Measurements from ENCODE around the gene KCTD2.
"Not testable (repeated sequence)": the region's sequence is repeated elsewhere in the genome, so short reads cannot be mapped to it uniquely, and the experiment has no call there.

Gene KCTD2

GRCh38 chr17:75046407-75047289 is at the start of gene KCTD2, which contains the start of gene ATP5PD:
KCTD2 (plus strand) TSS chr17:75047225; CDS start chr17:75047251, 26 bp downstream.
ATP5PD (minus strand) TSS chr17:75046969; CDS start chr17:75042650, 4,319 bp downstream.
- DNase-seq (ENCODE audit: low read depth) = peak; percentile 94

- DNase-seq (ENCODE audit: low read depth) = no peak
These were observed 48.2 kb upstream of the KCTD2 start for GRCh38 chr17:74998783-74999182.

GRCh38 chr17:74999523-74999922 is 47.5 kb upstream of the KCTD2 start:
- DNase-seq (ENCODE audit: low read depth) = no peak

GRCh38 chr17:75001915-75002843 is 44.8 kb upstream of the KCTD2 start:
- no peak for DNase-seq (ENCODE audit: low read depth)

- no peak for DNase-seq (ENCODE audit: low read depth)
These were observed 43.7 kb upstream of the KCTD2 start for GRCh38 chr17:75003070-75003956.

GRCh38 chr17:75003957-75004355 is 43.1 kb upstream of the KCTD2 start:
- no peak for DNase-seq (ENCODE audit: low read depth)

GRCh38 chr17:75004371-75004770 is 42.7 kb upstream of the KCTD2 start:
- DNase-seq (ENCODE audit: low read depth) = no peak

GRCh38 chr17:75005291-75005690 is 41.7 kb upstream of the KCTD2 start:
- no peak for DNase-seq (ENCODE audit: low read depth)

GRCh38 chr17:75006084-75006483 is 40.9 kb upstream of the KCTD2 start:
- DNase-seq (ENCODE audit: low read depth) = not testable (repeated sequence)

- no peak for DNase-seq (ENCODE audit: low read depth)
These were observed 40.4 kb upstream of the KCTD2 start for GRCh38 chr17:75006653-75007052.

- DNase-seq (ENCODE audit: low read depth) = no peak
These were observed 38.7 kb upstream of the KCTD2 start for GRCh38 chr17:75008373-75008772.

- DNase-seq (ENCODE audit: low read depth) = no peak
These were observed 37.8 kb upstream of the KCTD2 start for GRCh38 chr17:75009139-75009724.

- DNase-seq (ENCODE audit: low read depth) = no peak
These were observed 36.2 kb upstream of the KCTD2 start for GRCh38 chr17:75010683-75011400.

GRCh38 chr17:75011401-75012095 is 35.5 kb upstream of the KCTD2 start:
- no peak for DNase-seq (ENCODE audit: low read depth)

GRCh38 chr17:75012096-75012345 is 35.0 kb upstream of the KCTD2 start:
- DNase-seq (ENCODE audit: low read depth) = no peak

- peak; percentile 77 for DNase-seq (ENCODE audit: low read depth)
These were observed 34.5 kb upstream of the KCTD2 start, which contains the start of gene MRPL58 for GRCh38 chr17:75012346-75013091. MRPL58 (plus strand) TSS chr17:75012670; CDS start chr17:75012687, 17 bp downstream.

- DNase-seq (ENCODE audit: low read depth) = no peak
These were observed 33.9 kb upstream of the KCTD2 start for GRCh38 chr17:75013092-75013559.

GRCh38 chr17:75019146-75019545 is 27.9 kb upstream of the KCTD2 start:
- DNase-seq (ENCODE audit: low read depth) = no peak

- DNase-seq (ENCODE audit: low read depth) = no peak
These were observed 27.3 kb upstream of the KCTD2 start for GRCh38 chr17:75019710-75020109.

All from stimulated activated CD8-positive, alpha-beta memory T cell treated with anti-CD3 and anti-CD28 coated beads, Interleukin-4, amount 100 ng/mL, for 24 hours (primary cell).